Measurements from ENCODE around the gene HOXC12.

The HOXC12 gene

GRCh38 chr12:53941187-53941586 lies 13.5 kb upstream of the HOXC12 start:
- no peak for FAIRE-seq

GRCh38 chr12:53941750-53942149 lies 13.0 kb upstream of the HOXC12 start:
- FAIRE-seq: no peak

- FAIRE-seq: no peak
Measured at GRCh38 chr12:53942467-53942997, 12.2 kb upstream of the HOXC12 start.

GRCh38 chr12:53944209-53944608 lies 10.5 kb upstream of the HOXC12 start:
- FAIRE-seq: no peak

- FAIRE-seq: no peak
Measured at GRCh38 chr12:53944907-53945847, 9.5 kb upstream of the HOXC12 start.

- no peak for FAIRE-seq
Measured at GRCh38 chr12:53947743-53948142, 7.0 kb upstream of the HOXC12 start.

- no peak for FAIRE-seq
Measured at GRCh38 chr12:53948650-53949593, 5.8 kb upstream of the HOXC12 start.

GRCh38 chr12:53949631-53950436 lies 4.9 kb upstream of the HOXC12 start:
- FAIRE-seq: no peak

- no peak for FAIRE-seq
Measured at GRCh38 chr12:53950437-53950773, 4.3 kb upstream of the HOXC12 start.

GRCh38 chr12:53950789-53951576 lies 3.7 kb upstream of the HOXC12 start:
- no peak for FAIRE-seq

GRCh38 chr12:53951577-53952334 lies 2.9 kb upstream of the HOXC12 start:
- FAIRE-seq: no peak

GRCh38 chr12:53952335-53952694 lies 2.4 kb upstream of the HOXC12 start:
- no peak for FAIRE-seq

GRCh38 chr12:53952871-53953734 lies 1.6 kb upstream of the HOXC12 start:
- FAIRE-seq: no peak

GRCh38 chr12:53953831-53954693 lies 641 bp upstream of the HOXC12 start:
- no peak for FAIRE-seq

- FAIRE-seq: no peak
Measured at GRCh38 chr12:53955036-53955775, 503 bp downstream of the HOXC12 start.

- no peak for FAIRE-seq
Measured at GRCh38 chr12:53955776-53956250, 1.1 kb downstream of the HOXC12 start.

- FAIRE-seq: no peak
Measured at GRCh38 chr12:53956251-53956887, 1.7 kb downstream of the HOXC12 start.
